Retinal pigment epithelial cell (primary cell): ENCODE results near the gene PRKAB1.

ENCODE experiments used
- DNase-seq: peaks from one replicate; pipeline ENCODE4 v3.0.0-alpha.2; 2010; ENCODE audit warnings: low read depth
- H3K4me3 ChIP-seq: 2 replicates; pipeline ENCODE4 v1.5.1; 2011; ENCODE audit warnings: mild to moderate bottlenecking, low read length, control low read depth, moderate library complexity
- CTCF ChIP-seq: conservative IDR thresholded peaks from 2 replicates; pipeline ENCODE4 v1.5.1; 2011; ENCODE audit warnings: low read depth, low read length, control low read depth, inconsistent platforms

The PRKAB1 gene

GRCh38 chr12:119691202-119691810 lies 23.4 kb downstream of the PRKAB1 start:
- TF ChIP-seq CTCF, result no peak
- DNase-seq, result no peak
- H3K4me3 ChIP-seq, result no peak overlapping the region

GRCh38 chr12:119692410-119692809 lies 24.5 kb downstream of the PRKAB1 start:
- no peak overlapping the region for H3K4me3 ChIP-seq
- DNase-seq, result no peak
- no peak for TF ChIP-seq CTCF

- TF ChIP-seq CTCF, result no peak
- peak; percentile 81 for DNase-seq
- no peak overlapping the region for H3K4me3 ChIP-seq
Measured at GRCh38 chr12:119692997-119693396, 25.1 kb downstream of the PRKAB1 start.

GRCh38 chr12:119693511-119693910 lies 25.6 kb downstream of the PRKAB1 start:
- no peak for DNase-seq
- no peak overlapping the region for H3K4me3 ChIP-seq
- TF ChIP-seq CTCF, result no peak

GRCh38 chr12:119694111-119694510 lies 26.2 kb downstream of the PRKAB1 start:
- no peak for DNase-seq
- H3K4me3 ChIP-seq, result no peak overlapping the region
- TF ChIP-seq CTCF, result no peak

- TF ChIP-seq CTCF, result peak; percentile 77
- no peak overlapping the region for H3K4me3 ChIP-seq
- DNase-seq, result no peak
Measured at GRCh38 chr12:119695034-119695433, 27.1 kb downstream of the PRKAB1 start.

- no peak for TF ChIP-seq CTCF
- no peak overlapping the region for H3K4me3 ChIP-seq
- no peak for DNase-seq
Measured at GRCh38 chr12:119696943-119697342, 29.0 kb downstream of the PRKAB1 start.
